ENCODE results near the gene EME1. TPM values are rescaled to one million over a fixed set of nuclear protein-coding genes. Genes with fewer than 3 reads are reported as not detected.
A peak's percentile ranks its signal among the peaks of the same experiment; 100 is the strongest.

The EME1 gene
- total and polyA plus RNA-seq, 2 of the 13 experiments (the other 11 are each of a cell fraction or from before 2014, with no cell fraction given), result 20.7 to 24.6 TPM

DNA sequence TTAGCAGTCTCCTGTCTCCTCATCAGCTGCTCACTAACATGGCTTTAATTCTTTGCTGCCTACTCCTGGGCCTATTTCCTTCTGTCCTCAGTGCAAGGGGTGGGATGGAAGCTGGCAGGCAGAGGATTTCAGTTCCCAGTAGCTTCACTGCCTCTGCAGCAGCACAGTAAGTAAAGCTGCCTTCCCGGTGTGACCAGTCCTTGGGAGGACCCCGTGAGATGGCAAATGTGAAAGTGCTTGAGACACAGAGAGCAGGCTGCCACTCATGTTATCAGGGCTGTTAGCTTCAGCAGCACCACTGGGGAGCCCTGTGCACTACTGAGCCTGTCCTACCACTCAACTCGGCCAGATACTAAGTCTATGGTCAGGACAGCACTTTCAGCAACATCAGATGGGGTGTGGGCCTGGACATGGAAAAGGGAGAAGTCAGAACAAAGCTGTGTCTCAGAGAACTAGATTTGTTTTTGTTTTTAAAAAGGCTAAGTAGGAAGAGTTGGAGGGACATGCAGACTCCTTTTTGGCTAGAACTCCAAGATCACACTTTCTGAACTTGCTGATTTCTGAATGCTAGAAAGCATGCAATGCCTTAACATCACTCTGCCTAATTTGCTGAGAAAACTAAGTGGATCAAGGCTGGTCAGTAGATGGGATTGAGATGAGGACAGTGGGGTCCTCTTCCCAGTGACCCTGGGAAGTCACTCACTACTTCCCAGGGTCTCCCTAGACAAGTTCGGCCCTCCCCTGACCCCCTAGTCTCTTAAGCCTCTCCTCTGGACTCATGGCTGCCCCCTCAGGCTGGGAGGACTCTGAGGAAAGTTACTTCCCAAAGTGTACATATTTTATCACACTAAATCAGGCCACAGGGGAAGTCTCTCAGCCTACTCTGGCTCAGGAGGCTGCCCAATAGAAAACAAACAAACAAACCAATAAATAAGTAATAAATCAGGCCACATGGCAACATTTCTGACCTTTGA lies 54.1 kb downstream of the EME1 start (continued):
- TF ChIP-seq, protein P1, sequence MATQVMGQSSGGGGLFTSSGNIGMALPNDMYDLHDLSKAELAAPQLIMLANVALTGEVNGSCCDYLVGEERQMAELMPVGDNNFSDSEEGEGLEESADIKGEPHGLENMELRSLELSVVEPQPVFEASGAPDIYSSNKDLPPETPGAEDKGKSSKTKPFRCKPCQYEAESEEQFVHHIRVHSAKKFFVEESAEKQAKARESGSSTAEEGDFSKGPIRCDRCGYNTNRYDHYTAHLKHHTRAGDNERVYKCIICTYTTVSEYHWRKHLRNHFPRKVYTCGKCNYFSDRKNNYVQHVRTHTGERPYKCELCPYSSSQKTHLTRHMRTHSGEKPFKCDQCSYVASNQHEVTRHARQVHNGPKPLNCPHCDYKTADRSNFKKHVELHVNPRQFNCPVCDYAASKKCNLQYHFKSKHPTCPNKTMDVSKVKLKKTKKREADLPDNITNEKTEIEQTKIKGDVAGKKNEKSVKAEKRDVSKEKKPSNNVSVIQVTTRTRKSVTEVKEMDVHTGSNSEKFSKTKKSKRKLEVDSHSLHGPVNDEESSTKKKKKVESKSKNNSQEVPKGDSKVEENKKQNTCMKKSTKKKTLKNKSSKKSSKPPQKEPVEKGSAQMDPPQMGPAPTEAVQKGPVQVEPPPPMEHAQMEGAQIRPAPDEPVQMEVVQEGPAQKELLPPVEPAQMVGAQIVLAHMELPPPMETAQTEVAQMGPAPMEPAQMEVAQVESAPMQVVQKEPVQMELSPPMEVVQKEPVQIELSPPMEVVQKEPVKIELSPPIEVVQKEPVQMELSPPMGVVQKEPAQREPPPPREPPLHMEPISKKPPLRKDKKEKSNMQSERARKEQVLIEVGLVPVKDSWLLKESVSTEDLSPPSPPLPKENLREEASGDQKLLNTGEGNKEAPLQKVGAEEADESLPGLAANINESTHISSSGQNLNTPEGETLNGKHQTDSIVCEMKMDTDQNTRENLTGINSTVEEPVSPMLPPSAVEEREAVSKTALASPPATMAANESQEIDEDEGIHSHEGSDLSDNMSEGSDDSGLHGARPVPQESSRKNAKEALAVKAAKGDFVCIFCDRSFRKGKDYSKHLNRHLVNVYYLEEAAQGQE (IDR thresholded peaks at IDR 0.05; ENCODE audit: borderline replicate concordance in 1 of 2, low read depth in 1 of 2, low read length in 2 of 2), result no peak
- TF ChIP-seq, protein P2, sequence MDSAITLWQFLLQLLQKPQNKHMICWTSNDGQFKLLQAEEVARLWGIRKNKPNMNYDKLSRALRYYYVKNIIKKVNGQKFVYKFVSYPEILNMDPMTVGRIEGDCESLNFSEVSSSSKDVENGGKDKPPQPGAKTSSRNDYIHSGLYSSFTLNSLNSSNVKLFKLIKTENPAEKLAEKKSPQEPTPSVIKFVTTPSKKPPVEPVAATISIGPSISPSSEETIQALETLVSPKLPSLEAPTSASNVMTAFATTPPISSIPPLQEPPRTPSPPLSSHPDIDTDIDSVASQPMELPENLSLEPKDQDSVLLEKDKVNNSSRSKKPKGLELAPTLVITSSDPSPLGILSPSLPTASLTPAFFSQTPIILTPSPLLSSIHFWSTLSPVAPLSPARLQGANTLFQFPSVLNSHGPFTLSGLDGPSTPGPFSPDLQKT (CRISPR knock-in tag; IDR thresholded peaks at IDR 0.05; ENCODE audit: borderline replicate concordance), result no peak
- TF ChIP-seq RFX1 (IDR thresholded peaks at IDR 0.05), result no peak
- no peak for TF ChIP-seq HNRNPH1 (optimal IDR thresholded peaks at IDR 0.05; ENCODE audit: low read depth, low read length)
- 0 out of 2 replicates have a peak, but pooled peaks have one; percentile 72 for TF ChIP-seq ZNF335 (CRISPR knock-in tag; IDR thresholded peaks at IDR 0.05)
- TF ChIP-seq, protein P3, sequence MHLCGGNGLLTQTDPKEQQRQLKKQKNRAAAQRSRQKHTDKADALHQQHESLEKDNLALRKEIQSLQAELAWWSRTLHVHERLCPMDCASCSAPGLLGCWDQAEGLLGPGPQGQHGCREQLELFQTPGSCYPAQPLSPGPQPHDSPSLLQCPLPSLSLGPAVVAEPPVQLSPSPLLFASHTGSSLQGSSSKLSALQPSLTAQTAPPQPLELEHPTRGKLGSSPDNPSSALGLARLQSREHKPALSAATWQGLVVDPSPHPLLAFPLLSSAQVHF (CRISPR knock-in tag; IDR thresholded peaks at IDR 0.05), result no peak
- TF ChIP-seq, protein P4, sequence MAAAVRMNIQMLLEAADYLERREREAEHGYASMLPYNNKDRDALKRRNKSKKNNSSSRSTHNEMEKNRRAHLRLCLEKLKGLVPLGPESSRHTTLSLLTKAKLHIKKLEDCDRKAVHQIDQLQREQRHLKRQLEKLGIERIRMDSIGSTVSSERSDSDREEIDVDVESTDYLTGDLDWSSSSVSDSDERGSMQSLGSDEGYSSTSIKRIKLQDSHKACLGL (CRISPR knock-in tag; IDR thresholded peaks at IDR 0.05), result no peak
- peak; percentile 25; the same call in 1 of the 2 replicates for TF ChIP-seq ZNF792 (CRISPR knock-in tag; IDR thresholded peaks at IDR 0.05)
- TF ChIP-seq ZNF30 (CRISPR knock-in tag; IDR thresholded peaks at IDR 0.05), result no peak
- no peak for TF ChIP-seq CBX2 (IDR thresholded peaks at IDR 0.05; ENCODE audit: low read depth, low read length)
- no peak for TF ChIP-seq CBX2 (CRISPR knock-in tag; IDR thresholded peaks at IDR 0.05; ENCODE audit: low read depth)
- no peak for TF ChIP-seq POLR2AphosphoS2 (IDR thresholded peaks at IDR 0.05; ENCODE audit: low read depth, low read length)
- TF ChIP-seq ZBTB3 (CRISPR knock-in tag; IDR thresholded peaks at IDR 0.05; ENCODE audit: borderline replicate concordance, low read depth), result no peak
- TF ChIP-seq ARNT (IDR thresholded peaks at IDR 0.05), result no peak
- TF ChIP-seq SSRP1 (CRISPR knock-in tag; IDR thresholded peaks at IDR 0.05), result no peak
- TF ChIP-seq CBX1 (IDR thresholded peaks at IDR 0.05; ENCODE audit: low read depth), result peak; percentile 59
- TF ChIP-seq GABPA (IDR thresholded peaks at IDR 0.05; ENCODE audit: low read depth, low read length), result no peak
- peak; percentile 67 for TF ChIP-seq GABPA (CRISPR knock-in tag; IDR thresholded peaks at IDR 0.05; ENCODE audit: low read depth)
- TF ChIP-seq HMGA1 (CRISPR knock-in tag; conservative IDR thresholded peaks at IDR 0.05), result no peak
- TF ChIP-seq, protein P5, sequence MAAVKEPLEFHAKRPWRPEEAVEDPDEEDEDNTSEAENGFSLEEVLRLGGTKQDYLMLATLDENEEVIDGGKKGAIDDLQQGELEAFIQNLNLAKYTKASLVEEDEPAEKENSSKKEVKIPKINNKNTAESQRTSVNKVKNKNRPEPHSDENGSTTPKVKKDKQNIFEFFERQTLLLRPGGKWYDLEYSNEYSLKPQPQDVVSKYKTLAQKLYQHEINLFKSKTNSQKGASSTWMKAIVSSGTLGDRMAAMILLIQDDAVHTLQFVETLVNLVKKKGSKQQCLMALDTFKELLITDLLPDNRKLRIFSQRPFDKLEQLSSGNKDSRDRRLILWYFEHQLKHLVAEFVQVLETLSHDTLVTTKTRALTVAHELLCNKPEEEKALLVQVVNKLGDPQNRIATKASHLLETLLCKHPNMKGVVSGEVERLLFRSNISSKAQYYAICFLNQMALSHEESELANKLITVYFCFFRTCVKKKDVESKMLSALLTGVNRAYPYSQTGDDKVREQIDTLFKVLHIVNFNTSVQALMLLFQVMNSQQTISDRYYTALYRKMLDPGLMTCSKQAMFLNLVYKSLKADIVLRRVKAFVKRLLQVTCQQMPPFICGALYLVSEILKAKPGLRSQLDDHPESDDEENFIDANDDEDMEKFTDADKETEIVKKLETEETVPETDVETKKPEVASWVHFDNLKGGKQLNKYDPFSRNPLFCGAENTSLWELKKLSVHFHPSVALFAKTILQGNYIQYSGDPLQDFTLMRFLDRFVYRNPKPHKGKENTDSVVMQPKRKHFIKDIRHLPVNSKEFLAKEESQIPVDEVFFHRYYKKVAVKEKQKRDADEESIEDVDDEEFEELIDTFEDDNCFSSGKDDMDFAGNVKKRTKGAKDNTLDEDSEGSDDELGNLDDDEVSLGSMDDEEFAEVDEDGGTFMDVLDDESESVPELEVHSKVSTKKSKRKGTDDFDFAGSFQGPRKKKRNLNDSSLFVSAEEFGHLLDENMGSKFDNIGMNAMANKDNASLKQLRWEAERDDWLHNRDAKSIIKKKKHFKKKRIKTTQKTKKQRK (IDR thresholded peaks at IDR 0.05; ENCODE audit: low read length), result no peak
- no peak for TF ChIP-seq ZNF83 (CRISPR knock-in tag; IDR thresholded peaks at IDR 0.05; ENCODE audit: borderline replicate concordance)
